ENCODE data around the gene DYNLL2.

DYNLL2 gene

GRCh38 chr17:58086953-58087352 is 3.7 kb downstream of the DYNLL2 start:
- no peaks in the 10 kb centered on the region for H3K9me2 ChIP-seq (replicated peaks; ENCODE audit: low read depth, low read length)
- peaks cover 84% of the 10 kb centered on the region for H3K79me2 ChIP-seq (ENCODE audit: insufficient read depth, low read length)
- H3K4me2 ChIP-seq (ENCODE audit: low read depth, low read length, poor library complexity, severe bottlenecking): peak overlapping the region; percentile 93
- H3K9me3 ChIP-seq (ENCODE audit: insufficient read depth, low read depth, low read length): no peaks in the 10 kb centered on the region
- peaks cover 3% of the 10 kb centered on the region for H3K27me3 ChIP-seq (ENCODE audit: insufficient read depth, low read length, poor library complexity, severe bottlenecking)
- H3K9ac ChIP-seq (ENCODE audit: low read depth, low read length, poor library complexity, severe bottlenecking): peak overlapping the region; percentile 49
- peak overlapping the region; percentile 92 for H3K4me3 ChIP-seq (ENCODE audit: low read length, poor library complexity, severe bottlenecking)
- no peaks in the 10 kb centered on the region for H3F3A ChIP-seq (ENCODE audit: low read depth)
- TF ChIP-seq EZH2phosphoT487 (IDR thresholded peaks at IDR 0.05; ENCODE audit: borderline replicate concordance): no peak
- TF ChIP-seq, protein P1, sequence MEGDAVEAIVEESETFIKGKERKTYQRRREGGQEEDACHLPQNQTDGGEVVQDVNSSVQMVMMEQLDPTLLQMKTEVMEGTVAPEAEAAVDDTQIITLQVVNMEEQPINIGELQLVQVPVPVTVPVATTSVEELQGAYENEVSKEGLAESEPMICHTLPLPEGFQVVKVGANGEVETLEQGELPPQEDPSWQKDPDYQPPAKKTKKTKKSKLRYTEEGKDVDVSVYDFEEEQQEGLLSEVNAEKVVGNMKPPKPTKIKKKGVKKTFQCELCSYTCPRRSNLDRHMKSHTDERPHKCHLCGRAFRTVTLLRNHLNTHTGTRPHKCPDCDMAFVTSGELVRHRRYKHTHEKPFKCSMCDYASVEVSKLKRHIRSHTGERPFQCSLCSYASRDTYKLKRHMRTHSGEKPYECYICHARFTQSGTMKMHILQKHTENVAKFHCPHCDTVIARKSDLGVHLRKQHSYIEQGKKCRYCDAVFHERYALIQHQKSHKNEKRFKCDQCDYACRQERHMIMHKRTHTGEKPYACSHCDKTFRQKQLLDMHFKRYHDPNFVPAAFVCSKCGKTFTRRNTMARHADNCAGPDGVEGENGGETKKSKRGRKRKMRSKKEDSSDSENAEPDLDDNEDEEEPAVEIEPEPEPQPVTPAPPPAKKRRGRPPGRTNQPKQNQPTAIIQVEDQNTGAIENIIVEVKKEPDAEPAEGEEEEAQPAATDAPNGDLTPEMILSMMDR (conservative IDR thresholded peaks at IDR 0.05; ENCODE audit: low read length): no peak
- H3K4me1 ChIP-seq (ENCODE audit: insufficient read depth, low read length, poor library complexity, severe bottlenecking): peaks cover 59% of the 10 kb centered on the region
- H3K36me3 ChIP-seq (ENCODE audit: insufficient read depth, low read length): peaks cover 45% of the 10 kb centered on the region; the same call in 1 of the 2 replicates
- H4K20me1 ChIP-seq (ENCODE audit: insufficient read depth, low read length, poor library complexity, severe bottlenecking): peaks cover 71% of the 10 kb centered on the region
- no peak overlapping the region for H2AFZ ChIP-seq (ENCODE audit: low read length)

DNA sequence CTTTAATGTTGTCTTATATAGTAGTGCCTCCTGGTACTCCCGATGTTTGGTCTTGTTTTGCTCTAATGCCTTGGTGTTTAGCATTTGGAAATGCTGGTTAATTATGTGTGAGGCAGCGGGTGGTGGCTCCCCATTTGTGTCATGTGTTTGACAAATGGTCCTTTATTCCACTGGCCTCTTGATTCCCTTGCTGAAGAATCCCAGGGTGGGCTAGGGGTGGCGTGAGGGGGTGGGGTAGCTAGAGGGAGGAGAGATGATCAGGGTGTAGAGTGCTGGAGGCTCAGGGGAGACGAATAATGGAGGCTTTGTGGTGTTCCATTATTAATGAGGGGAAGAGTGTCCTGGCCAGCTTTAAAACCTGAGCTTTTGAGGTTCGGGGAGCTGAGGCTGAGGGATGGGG is 5.4 kb downstream of the DYNLL2 start:
- Histone ChIP-seq H2AFZ (ENCODE audit: low read length) (no peak overlapping the region), H3K9me2 (replicated peaks; ENCODE audit: low read depth, low read length) (no peaks in the 10 kb centered on the region), H3K36me3 (ENCODE audit: insufficient read depth, low read length) (peaks cover 61% of the 10 kb centered on the region; the same call in 1 of the 2 replicates), H3K4me3 (ENCODE audit: low read length, poor library complexity, severe bottlenecking) (peak overlapping the region; percentile 92), H3K9ac (ENCODE audit: low read depth, low read length, poor library complexity, severe bottlenecking) (no peak overlapping the region), H3K4me1 (ENCODE audit: insufficient read depth, low read length, poor library complexity, severe bottlenecking) (peaks cover 51% of the 10 kb centered on the region), H3F3A (ENCODE audit: low read depth) (no peaks in the 10 kb centered on the region), H3K27me3 (ENCODE audit: insufficient read depth, low read length, poor library complexity, severe bottlenecking) (peaks cover 3% of the 10 kb centered on the region), H3K9me3 (ENCODE audit: insufficient read depth, low read depth, low read length) (no peaks in the 10 kb centered on the region), H3K79me2 (ENCODE audit: insufficient read depth, low read length) (peaks cover 81% of the 10 kb centered on the region), H3K4me2 (ENCODE audit: low read depth, low read length, poor library complexity, severe bottlenecking) (peak overlapping the region; percentile 93), H4K20me1 (ENCODE audit: insufficient read depth, low read length, poor library complexity, severe bottlenecking) (peaks cover 69% of the 10 kb centered on the region)
- no peak for TF ChIP-seq EZH2phosphoT487 (IDR thresholded peaks at IDR 0.05; ENCODE audit: borderline replicate concordance)
- TF ChIP-seq, protein P1 (conservative IDR thresholded peaks at IDR 0.05; ENCODE audit: low read length): no peak

GRCh38 chr17:58089111-58089510 is 5.9 kb downstream of the DYNLL2 start:
- peaks cover 64% of the 10 kb centered on the region for H4K20me1 ChIP-seq (ENCODE audit: insufficient read depth, low read length, poor library complexity, severe bottlenecking)
- H2AFZ ChIP-seq (ENCODE audit: low read length): no peak overlapping the region
- H3K36me3 ChIP-seq (ENCODE audit: insufficient read depth, low read length): peaks cover 66% of the 10 kb centered on the region; the same call in 1 of the 2 replicates
- H3K9me2 ChIP-seq (replicated peaks; ENCODE audit: low read depth, low read length): no peaks in the 10 kb centered on the region
- no peaks in the 10 kb centered on the region for H3F3A ChIP-seq (ENCODE audit: low read depth)
- H3K4me1 ChIP-seq (ENCODE audit: insufficient read depth, low read length, poor library complexity, severe bottlenecking): peaks cover 51% of the 10 kb centered on the region
- H3K4me3 ChIP-seq (ENCODE audit: low read length, poor library complexity, severe bottlenecking): no peak overlapping the region
- H3K4me2 ChIP-seq (ENCODE audit: low read depth, low read length, poor library complexity, severe bottlenecking): peak overlapping the region; percentile 93
- H3K9ac ChIP-seq (ENCODE audit: low read depth, low read length, poor library complexity, severe bottlenecking): no peak overlapping the region
- no peaks in the 10 kb centered on the region for H3K9me3 ChIP-seq (ENCODE audit: insufficient read depth, low read depth, low read length)
- peaks cover 76% of the 10 kb centered on the region for H3K79me2 ChIP-seq (ENCODE audit: insufficient read depth, low read length)
- TF ChIP-seq, protein P1 (conservative IDR thresholded peaks at IDR 0.05; ENCODE audit: low read length): no peak
- TF ChIP-seq EZH2phosphoT487 (IDR thresholded peaks at IDR 0.05; ENCODE audit: borderline replicate concordance): no peak
- H3K27me3 ChIP-seq (ENCODE audit: insufficient read depth, low read length, poor library complexity, severe bottlenecking): peaks cover 3% of the 10 kb centered on the region

All from Loucy (cell line).